Measurements from ENCODE around the gene BIRC7.

BIRC7 gene

DNA sequence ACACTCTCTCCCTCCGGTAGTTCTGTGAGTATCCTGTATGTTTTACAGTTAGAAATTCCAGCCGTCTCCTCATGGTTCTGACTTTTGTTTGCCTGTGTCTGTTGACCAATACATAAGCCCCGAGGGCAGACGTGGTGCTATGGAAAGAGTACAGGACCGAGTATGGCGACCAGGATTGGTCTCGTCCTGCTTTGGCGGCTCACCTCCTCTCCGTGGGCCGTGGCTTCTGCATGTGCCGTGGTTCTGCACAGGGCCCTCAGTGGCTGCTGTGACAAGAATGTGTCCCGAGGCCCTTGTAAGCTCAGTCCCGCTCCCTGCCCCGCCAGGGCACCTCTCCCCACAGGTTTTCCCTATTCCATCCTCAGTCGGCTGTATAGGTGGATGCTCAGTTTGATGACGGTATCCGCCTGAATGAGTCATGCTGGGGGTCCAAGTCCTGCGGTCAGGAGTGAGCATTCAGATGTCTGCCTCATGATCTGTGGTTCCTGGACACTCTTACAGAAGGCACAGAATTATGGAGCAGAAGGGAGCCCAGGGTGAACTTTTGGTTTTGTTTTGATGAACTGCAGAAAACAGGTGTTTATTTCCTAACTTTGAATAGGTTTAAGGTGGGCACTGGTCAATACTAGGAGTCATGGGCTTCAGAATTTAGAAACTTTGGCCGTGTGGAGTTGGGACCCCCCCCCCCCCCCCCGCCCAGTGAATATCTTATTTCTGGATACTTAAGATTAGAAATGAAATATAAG lies 38.1 kb downstream of the BIRC7 start:
- FAIRE-seq (no peak), DNase-seq (ENCODE audit: insufficient read length, low spot score) (no peak)
- no peak for TF ChIP-seq TAF1 (IDR thresholded peaks at IDR 0.05; ENCODE audit: low read depth, low read length)
- TF ChIP-seq PAX5 (IDR thresholded peaks at IDR 0.05; ENCODE audit: insufficient read depth, low read length, severe bottlenecking) = no peak
- no peak for TF ChIP-seq SPI1 (IDR thresholded peaks at IDR 0.05; ENCODE audit: low read depth, low read length)
- TF ChIP-seq POLR2AphosphoS5 (IDR thresholded peaks at IDR 0.05; ENCODE audit: low read depth, low read length) = no peak
- TF ChIP-seq POLR2A (IDR thresholded peaks at IDR 0.05; ENCODE audit: low read depth, low read length) = no peak
- no peak for TF ChIP-seq POU2F2 (IDR thresholded peaks at IDR 0.05; ENCODE audit: low read depth, low read length)

DNA sequence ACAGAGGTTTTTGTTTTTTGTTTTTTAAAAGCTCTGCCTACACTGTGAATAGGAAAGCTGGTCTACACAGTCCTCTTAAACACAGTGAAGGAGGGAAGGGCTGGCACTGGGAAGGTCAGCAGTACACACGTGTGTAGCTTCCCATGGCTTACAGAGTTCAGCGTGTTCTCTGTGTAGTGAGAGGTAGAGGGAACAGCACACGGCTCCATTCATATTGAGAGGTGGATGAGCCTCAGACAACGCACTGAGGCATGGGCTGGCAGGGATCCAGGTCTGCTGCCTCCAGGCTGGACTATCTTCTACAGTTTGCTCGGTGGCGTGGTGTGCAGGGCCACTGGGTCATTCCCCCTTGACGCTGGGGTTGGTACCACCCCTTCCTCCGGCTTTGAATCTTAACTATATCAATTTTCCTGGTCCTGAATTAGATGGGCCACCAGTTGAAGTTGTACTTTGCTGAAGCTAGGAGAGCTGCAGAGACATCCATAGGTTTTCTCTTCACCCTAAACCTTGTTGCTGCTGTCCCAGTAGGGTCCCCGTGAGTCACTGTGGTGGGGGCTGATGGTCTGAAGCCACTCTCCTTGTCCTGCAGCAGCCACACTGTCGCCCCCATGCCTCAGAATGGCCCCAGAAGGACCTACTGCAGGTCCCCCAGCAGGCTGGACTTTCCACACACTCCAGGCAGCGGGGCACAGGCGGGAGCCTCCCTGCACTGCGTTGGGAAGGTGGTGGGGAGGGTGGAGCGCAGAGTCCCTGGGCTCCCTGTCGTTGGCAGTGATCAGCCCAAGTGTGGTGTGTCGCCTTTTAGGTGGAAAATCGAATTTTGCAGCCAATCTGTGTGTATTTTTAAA lies 38.9 kb downstream of the BIRC7 start:
- FAIRE-seq (no peak), DNase-seq (ENCODE audit: insufficient read length, low spot score) (no peak)

DNA sequence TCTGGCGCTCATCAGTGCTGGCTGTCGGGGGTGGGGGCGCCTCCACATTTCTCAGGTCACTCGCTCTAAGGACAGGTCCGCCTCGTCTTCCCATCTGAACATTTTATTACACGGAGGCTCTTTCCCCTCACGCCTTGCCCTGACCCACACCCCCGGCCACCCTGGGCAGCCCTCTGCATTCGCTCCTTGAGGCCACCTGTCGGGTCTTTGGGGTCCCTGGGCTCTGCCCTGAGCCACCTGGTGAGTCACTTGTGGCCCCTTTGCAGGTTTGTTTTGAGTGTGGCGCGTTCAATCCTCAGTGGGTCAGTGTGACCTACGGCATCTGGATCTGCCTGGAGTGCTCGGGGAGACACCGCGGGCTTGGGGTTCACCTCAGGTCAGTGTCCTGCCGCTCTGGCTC lies 40.1 kb downstream of the BIRC7 start:
- no peak for TF ChIP-seq TAF1 (IDR thresholded peaks at IDR 0.05; ENCODE audit: low read depth, low read length)
- no peak for TF ChIP-seq POLR2A (IDR thresholded peaks at IDR 0.05; ENCODE audit: low read depth, low read length)
- no peak for FAIRE-seq
- DNase-seq (ENCODE audit: insufficient read length, low spot score) = no peak

More for the DNA sequence above, 38.9 kb downstream of the BIRC7 start:
- TF ChIP-seq SPI1 (IDR thresholded peaks at IDR 0.05; ENCODE audit: low read depth, low read length) (no peak), POU2F2 (IDR thresholded peaks at IDR 0.05; ENCODE audit: low read depth, low read length) (no peak), POLR2A (IDR thresholded peaks at IDR 0.05; ENCODE audit: low read depth, low read length) (no peak), PAX5 (IDR thresholded peaks at IDR 0.05; ENCODE audit: insufficient read depth, low read length, severe bottlenecking) (no peak), TAF1 (IDR thresholded peaks at IDR 0.05; ENCODE audit: low read depth, low read length) (no peak), POLR2AphosphoS5 (IDR thresholded peaks at IDR 0.05; ENCODE audit: low read depth, low read length) (no peak)

DNA sequence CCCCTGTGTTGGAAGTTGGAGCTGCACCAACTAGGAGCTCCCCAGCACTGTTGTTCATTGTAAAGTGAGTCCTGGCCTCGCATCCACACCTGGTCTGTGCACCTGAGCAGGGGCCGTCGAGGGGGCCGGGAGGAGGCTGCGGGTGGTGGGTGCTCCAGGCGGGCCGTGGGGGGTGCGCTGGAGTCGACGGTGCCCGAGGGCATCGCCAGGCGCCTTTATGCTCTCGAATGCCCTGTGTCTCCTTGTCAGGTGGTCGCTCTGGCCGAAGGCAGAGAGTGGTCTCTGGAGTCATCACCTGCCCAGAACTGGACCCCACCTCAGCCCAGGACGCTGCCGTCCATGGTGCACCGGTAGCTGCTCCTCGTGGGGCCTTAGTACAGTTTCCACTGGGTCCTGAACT lies 41.3 kb downstream of the BIRC7 start:
- FAIRE-seq (no peak), DNase-seq (ENCODE audit: insufficient read length, low spot score) (no peak)
- TF ChIP-seq PAX5 (IDR thresholded peaks at IDR 0.05; ENCODE audit: insufficient read depth, low read length, severe bottlenecking) (no peak), SPI1 (IDR thresholded peaks at IDR 0.05; ENCODE audit: low read depth, low read length) (no peak), POU2F2 (IDR thresholded peaks at IDR 0.05; ENCODE audit: low read depth, low read length) (no peak), POLR2AphosphoS5 (IDR thresholded peaks at IDR 0.05; ENCODE audit: low read depth, low read length) (no peak), POLR2A (IDR thresholded peaks at IDR 0.05; ENCODE audit: low read depth, low read length) (no peak), TAF1 (IDR thresholded peaks at IDR 0.05; ENCODE audit: low read depth, low read length) (no peak)

DNA sequence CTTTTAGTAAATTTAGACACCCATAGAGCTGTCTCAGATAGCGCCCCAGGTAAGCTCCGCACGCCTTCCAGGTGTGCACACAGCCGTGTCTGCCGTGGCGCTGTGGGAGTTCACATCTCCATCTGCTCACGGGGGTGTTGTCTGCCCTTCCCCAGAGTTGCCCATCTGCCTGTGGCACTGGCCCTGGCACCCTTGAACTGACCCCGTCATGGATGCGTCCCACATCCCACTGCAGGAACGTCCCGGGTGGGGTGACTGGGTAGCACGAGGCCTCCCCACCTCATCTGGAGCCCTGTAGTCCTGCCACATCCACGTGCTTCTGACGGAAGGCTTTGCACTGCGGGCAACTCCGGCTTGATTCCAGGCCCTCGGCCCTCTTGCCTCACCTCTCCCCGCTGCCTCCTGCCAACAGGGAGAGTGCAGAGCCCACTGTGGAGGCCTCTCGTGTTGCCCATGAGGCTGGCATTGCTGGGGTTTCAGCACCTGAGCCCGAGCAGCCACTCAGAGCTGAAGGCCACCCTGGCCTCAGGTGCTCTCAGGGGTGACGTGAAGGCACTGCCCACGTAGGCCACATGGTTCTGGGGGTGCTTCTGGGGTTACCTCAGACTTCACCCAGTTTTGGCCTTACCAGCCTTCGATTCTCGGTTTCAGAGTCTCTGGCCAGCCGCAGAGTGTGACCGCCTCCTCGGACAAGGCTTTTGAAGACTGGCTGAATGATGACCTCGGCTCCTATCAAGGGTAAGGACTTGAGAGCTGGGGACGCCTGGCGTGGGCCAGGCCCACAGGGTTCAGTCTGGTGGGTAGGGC lies 42.0 kb downstream of the BIRC7 start:
- DNase-seq (ENCODE audit: insufficient read length, low spot score) (no peak), FAIRE-seq (no peak)
- TF ChIP-seq SPI1 (IDR thresholded peaks at IDR 0.05; ENCODE audit: low read depth, low read length) (no peak), PAX5 (IDR thresholded peaks at IDR 0.05; ENCODE audit: insufficient read depth, low read length, severe bottlenecking) (no peak), POLR2AphosphoS5 (IDR thresholded peaks at IDR 0.05; ENCODE audit: low read depth, low read length) (no peak), POLR2A (IDR thresholded peaks at IDR 0.05; ENCODE audit: low read depth, low read length) (no peak), POU2F2 (IDR thresholded peaks at IDR 0.05; ENCODE audit: low read depth, low read length) (no peak), TAF1 (IDR thresholded peaks at IDR 0.05; ENCODE audit: low read depth, low read length) (no peak)

DNA sequence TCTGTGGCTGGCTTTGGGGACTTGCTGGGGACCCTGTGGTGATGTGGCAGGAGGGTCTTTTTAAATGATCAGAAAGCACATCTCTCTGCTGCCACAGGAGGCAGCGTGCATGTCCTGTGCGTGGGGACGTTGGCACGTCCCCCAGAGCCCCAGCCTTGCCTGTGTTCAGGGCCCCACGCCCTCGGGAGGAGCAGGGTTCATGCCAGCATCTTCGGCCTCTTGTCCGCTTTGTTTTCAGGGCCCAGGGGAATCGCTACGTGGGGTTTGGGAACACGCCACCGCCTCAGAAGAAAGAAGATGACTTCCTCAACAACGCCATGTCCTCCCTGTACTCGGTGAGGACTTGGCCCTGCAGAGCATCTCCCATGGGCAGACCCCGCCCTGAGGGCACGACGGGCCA lies 43.0 kb downstream of the BIRC7 start:
- DNase-seq (ENCODE audit: insufficient read length, low spot score) (no peak), FAIRE-seq (no peak)
- TF ChIP-seq POLR2A (IDR thresholded peaks at IDR 0.05; ENCODE audit: low read depth, low read length) = no peak
- no peak for TF ChIP-seq SPI1 (IDR thresholded peaks at IDR 0.05; ENCODE audit: low read depth, low read length)
- TF ChIP-seq PAX5 (IDR thresholded peaks at IDR 0.05; ENCODE audit: insufficient read depth, low read length, severe bottlenecking) = no peak
- no peak for TF ChIP-seq POLR2AphosphoS5 (IDR thresholded peaks at IDR 0.05; ENCODE audit: low read depth, low read length)
- TF ChIP-seq TAF1 (IDR thresholded peaks at IDR 0.05; ENCODE audit: low read depth, low read length) = no peak
- TF ChIP-seq POU2F2 (IDR thresholded peaks at IDR 0.05; ENCODE audit: low read depth, low read length) = no peak

DNA sequence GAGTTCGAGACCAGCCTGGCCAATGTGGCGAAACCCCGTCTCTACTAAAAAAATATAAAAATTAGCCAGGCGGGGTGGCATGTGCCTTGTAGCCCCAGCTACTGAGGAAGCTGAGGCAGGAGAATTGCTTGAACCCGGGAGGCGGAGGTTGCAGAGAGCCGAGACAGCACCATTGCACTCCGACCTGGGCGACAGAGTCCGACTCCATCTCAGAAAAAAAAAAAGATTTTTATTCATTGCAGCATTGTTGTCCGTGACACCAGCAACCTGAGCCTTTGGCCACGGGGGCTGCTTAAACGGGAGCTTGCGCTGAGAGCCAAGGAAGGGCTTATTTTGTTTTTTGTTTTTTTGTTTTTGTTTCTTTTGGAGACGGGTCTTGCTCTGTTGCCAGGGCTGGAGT lies 44.2 kb downstream of the BIRC7 start:
- no peak for DNase-seq (ENCODE audit: insufficient read length, low spot score)
- no peak for TF ChIP-seq POU2F2 (IDR thresholded peaks at IDR 0.05; ENCODE audit: low read depth, low read length)
- no peak for TF ChIP-seq POLR2AphosphoS5 (IDR thresholded peaks at IDR 0.05; ENCODE audit: low read depth, low read length)
- TF ChIP-seq TAF1 (IDR thresholded peaks at IDR 0.05; ENCODE audit: low read depth, low read length) = no peak
- FAIRE-seq = no peak

DNA sequence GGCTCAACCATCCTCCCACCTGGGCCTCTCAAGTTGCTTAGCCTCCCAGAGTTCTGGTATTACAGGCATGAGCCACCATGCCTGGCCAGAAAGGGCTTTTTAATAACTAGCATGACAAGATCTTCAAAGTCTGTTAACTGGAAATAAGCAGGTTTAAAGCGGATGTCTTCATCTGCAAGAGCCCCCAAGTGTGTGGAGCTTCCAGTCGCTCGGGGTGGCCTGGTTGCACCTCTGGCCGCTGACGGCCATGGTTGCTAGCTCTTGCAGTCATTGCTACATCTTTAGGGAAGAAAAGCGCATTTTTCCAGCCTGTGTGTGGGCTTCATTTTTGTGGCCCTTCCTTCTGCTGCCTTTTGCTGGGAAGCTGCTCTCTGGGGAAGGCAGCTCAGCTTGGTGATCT lies 44.7 kb downstream of the BIRC7 start:
- FAIRE-seq (no peak), DNase-seq (ENCODE audit: insufficient read length, low spot score) (no peak)
- TF ChIP-seq POLR2A (IDR thresholded peaks at IDR 0.05; ENCODE audit: low read depth, low read length) (no peak), PAX5 (IDR thresholded peaks at IDR 0.05; ENCODE audit: insufficient read depth, low read length, severe bottlenecking) (no peak), POU2F2 (IDR thresholded peaks at IDR 0.05; ENCODE audit: low read depth, low read length) (no peak), POLR2AphosphoS5 (IDR thresholded peaks at IDR 0.05; ENCODE audit: low read depth, low read length) (no peak), TAF1 (IDR thresholded peaks at IDR 0.05; ENCODE audit: low read depth, low read length) (no peak), SPI1 (IDR thresholded peaks at IDR 0.05; ENCODE audit: low read depth, low read length) (no peak)

DNA sequence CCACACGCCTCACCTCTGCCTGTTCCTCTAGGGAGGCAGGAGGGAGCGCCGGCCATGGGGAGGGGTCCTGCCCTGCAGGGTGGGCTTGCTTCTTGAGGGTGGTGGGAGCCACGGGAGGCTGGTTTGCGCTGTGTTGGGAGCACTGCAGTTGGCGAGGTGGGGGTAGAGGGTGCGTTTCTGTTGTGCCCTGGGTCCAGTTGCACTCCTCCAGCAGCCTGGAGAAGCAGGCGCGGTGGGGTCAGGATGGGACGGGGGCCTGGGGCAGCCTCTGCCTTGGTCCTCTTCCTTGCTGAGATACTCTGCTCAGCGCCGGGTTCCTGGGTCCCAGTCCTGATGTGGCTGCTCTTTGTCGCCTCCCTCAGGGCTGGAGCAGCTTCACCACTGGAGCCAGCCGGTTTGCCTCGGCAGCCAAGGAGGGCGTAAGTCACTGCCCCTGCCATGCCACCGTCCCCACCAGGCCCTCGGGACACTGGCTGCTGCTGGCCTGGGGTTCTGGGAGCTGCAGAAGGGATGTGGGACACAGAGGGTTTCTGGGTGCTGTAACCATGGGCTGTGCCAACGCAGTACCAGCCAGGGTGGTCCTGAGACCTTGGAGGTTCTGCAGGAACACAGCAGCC lies 45.3 kb downstream of the BIRC7 start:
- DNase-seq (ENCODE audit: insufficient read length, low spot score) (no peak), FAIRE-seq (no peak)
- TF ChIP-seq POU2F2 (IDR thresholded peaks at IDR 0.05; ENCODE audit: low read depth, low read length) (no peak), SPI1 (IDR thresholded peaks at IDR 0.05; ENCODE audit: low read depth, low read length) (no peak), POLR2A (IDR thresholded peaks at IDR 0.05; ENCODE audit: low read depth, low read length) (no peak), POLR2AphosphoS5 (IDR thresholded peaks at IDR 0.05; ENCODE audit: low read depth, low read length) (no peak), TAF1 (IDR thresholded peaks at IDR 0.05; ENCODE audit: low read depth, low read length) (no peak), PAX5 (IDR thresholded peaks at IDR 0.05; ENCODE audit: insufficient read depth, low read length, severe bottlenecking) (no peak)
